PC-9 (cell line): ENCODE results near the gene ELOA. TPM values are rescaled to one million over a fixed set of nuclear protein-coding genes. Genes with fewer than 3 reads are reported as not detected.

ENCODE experiments used
- BruUV-seq: library from RNA; stranded (reverse); fragments of 400-500 nt; replicated peaks from 2 replicates; lab custom pipeline; 2021; lab: Mats Ljungman, UMichigan
- CTCF ChIA-PET: fragments of 300-600 bp; sonication (Branson Sonifier 250); formaldehyde crosslinking; loops from one replicate; lab custom pipeline; 2022; ENCODE audit warnings: antibody characterized with exemption; lab: Charles Lee
- POLR2A ChIA-PET: fragments of 300-600 bp; sonication (Branson Sonifier 250); formaldehyde crosslinking; loops from one replicate; lab custom pipeline; 2022; ENCODE audit warnings: antibody characterized with exemption; ENCODE audit not compliant: unreplicated experiment; lab: Charles Lee
- DNase-seq, 2 experiments: peaks; one replicate each; pipeline versions ENCODE4 v3.0.0 to v3.0.0-alpha.2; 2015 to 2022; ENCODE audit warnings: mixed read lengths in 1 of 2
- H2AFZ ChIP-seq: fragments of 200-600 bp; sonication (generic); 2 replicates; pipeline ENCODE4 v1.8.1; 2017; ENCODE audit warnings: antibody characterized with exemption
- H3F3A ChIP-seq: fragments of 200-600 bp; sonication (generic); 2 replicates; pipeline ENCODE4 v1.8.1; 2017; ENCODE audit warnings: antibody characterized with exemption, mild to moderate bottlenecking, low read depth; ENCODE audit not compliant: insufficient read depth
- H3K27ac ChIP-seq: fragments of 200-600 bp; sonication (generic); 2 replicates; pipeline ENCODE4 v1.6.1; 2016; ENCODE audit warnings: mixed run types
- H3K27me3 ChIP-seq: fragments of 200-600 bp; sonication (generic); 2 replicates; pipeline ENCODE4 v1.6.1; 2016; ENCODE audit warnings: low read depth, mixed run types; ENCODE audit not compliant: insufficient read depth
- H3K36me3 ChIP-seq: fragments of 200-600 bp; sonication (generic); 2 replicates; pipeline ENCODE4 v1.6.1; 2016; ENCODE audit warnings: low read depth, mixed run types
- H3K4me1 ChIP-seq: fragments of 200-600 bp; sonication (generic); replicated peaks from 2 replicates; pipeline ENCODE4 v1.6.1; 2016; ENCODE audit warnings: mixed run types; ENCODE audit not compliant: insufficient read depth
- H3K4me2 ChIP-seq: fragments of 200-600 bp; sonication (generic); 2 replicates; pipeline ENCODE4 v1.6.1; 2017; ENCODE audit warnings: mixed run types
- H3K4me3 ChIP-seq: fragments of 200-600 bp; sonication (generic); 2 replicates; pipeline ENCODE4 v1.6.1; 2016; ENCODE audit warnings: mixed run types
- H3K79me2 ChIP-seq: fragments of 200-600 bp; sonication (generic); 2 replicates; pipeline ENCODE4 v1.6.1; 2017; ENCODE audit warnings: low read depth, mixed run types
- H3K9me2 ChIP-seq: fragments of 200-600 bp; sonication (generic); 2 replicates; pipeline ENCODE4 v1.8.1; 2017; ENCODE audit warnings: mild to moderate bottlenecking; ENCODE audit not compliant: insufficient read depth
- H3K9me3 ChIP-seq: fragments of 200-600 bp; sonication (generic); 2 replicates; pipeline ENCODE4 v1.8.1; 2016; ENCODE audit warnings: low read depth; ENCODE audit not compliant: insufficient read depth
- H4K20me1 ChIP-seq: fragments of 200-600 bp; sonication (generic); 2 replicates; pipeline ENCODE4 v1.8.1; 2017; ENCODE audit not compliant: insufficient read depth
- CTCF ChIP-seq: fragments of 200-600 bp; sonication (generic); conservative IDR thresholded peaks from 2 replicates; pipeline ENCODE4 v1.6.1; 2017; ENCODE audit warnings: mixed run types, antibody characterized with exemption, mild to moderate bottlenecking, moderate library complexity
- EZH2 ChIP-seq: fragments of 200-600 bp; sonication (generic); IDR thresholded peaks from 2 replicates; pipeline ENCODE4 v1.8.0; 2017; ENCODE audit warnings: antibody characterized with exemption, low read depth
- intact Hi-C: fragments of 100-400 bp; cut with micrococcal nuclease; formaldehyde crosslinking; loops from one replicate; pipeline ENCODE4 v1.10.0; 2022; ENCODE audit not compliant: unreplicated experiment
- total RNA-seq: library from RNA; stranded (reverse); gene quantifications from 2 replicates; pipeline ENCODE4 v1.2.3, GENCODE V29; 2021

Gene ELOA
- total RNA-seq, 1 experiment from 2014 or later: 26.2 TPM

- H3K27me3 ChIP-seq: no peaks in the 10 kb centered on the region
- TF ChIP-seq EZH2: no peak
- no peak for TF ChIP-seq CTCF
- no peaks in the 10 kb centered on the region for H3K9me3 ChIP-seq
- CTCF ChIA-PET: no interaction called here
- intact Hi-C loops: loop anchor here (5.0 kb wide), 1 partner anchor 49 kb away; the partner anchor contains the start of gene RPL11
- no peaks in the 10 kb centered on the region for H3K9me2 ChIP-seq
- POLR2A ChIA-PET: interaction anchor here (0.6 kb wide), 1 partner anchor 214 kb away, joined by 19 read pairs; no protein-coding TSS in a partner anchor
- no TSS peak for BruUV-seq
- H4K20me1 ChIP-seq: peaks cover 19% of the 10 kb centered on the region
- H3K36me3 ChIP-seq: no peaks in the 10 kb centered on the region
- H3K27ac ChIP-seq: no peak overlapping the region
- no peak overlapping the region for H3K4me2 ChIP-seq
- no peak overlapping the region for H3K4me3 ChIP-seq
- peaks cover 11% of the 10 kb centered on the region for H3K4me1 ChIP-seq
- H2AFZ ChIP-seq: no peak overlapping the region
- peaks cover 27% of the 10 kb centered on the region for H3K79me2 ChIP-seq
- DNase-seq: no peak
- H3F3A ChIP-seq: peaks cover 15% of the 10 kb centered on the region; the same call in 1 of the 2 replicates
Observed at GRCh38 chr1:23741609-23742008, 1.7 kb upstream of the ELOA start.

- H3K4me1 ChIP-seq: peaks cover 11% of the 10 kb centered on the region
- peak overlapping the region; percentile 29; the same call in 1 of the 2 replicates for H3K27ac ChIP-seq
- ChIA-PET CTCF (no interaction called here), POLR2A (interaction anchor here (0.7 kb wide), 2 partner anchors 50 to 1690 kb away, joined by 3 read pairs; no protein-coding TSS in a partner anchor)
- intact Hi-C loops: loop anchor here (5.0 kb wide), 1 partner anchor 50 kb away; the partner anchor contains the start of gene RPL11
- H3K27me3 ChIP-seq: no peaks in the 10 kb centered on the region
- peaks cover 21% of the 10 kb centered on the region for H4K20me1 ChIP-seq
- peaks cover 15% of the 10 kb centered on the region; the same call in 1 of the 2 replicates for H3F3A ChIP-seq
- TF ChIP-seq CTCF: no peak
- TF ChIP-seq EZH2: no peak
- H3K4me3 ChIP-seq: peak overlapping the region; percentile 66
- peaks cover 39% of the 10 kb centered on the region for H3K79me2 ChIP-seq
- H3K4me2 ChIP-seq: peak overlapping the region; percentile 95
- peak overlapping the region; percentile 89 for H2AFZ ChIP-seq
- no peaks in the 10 kb centered on the region for H3K9me3 ChIP-seq
- no peaks in the 10 kb centered on the region for H3K36me3 ChIP-seq
- TSS peak; percentile 79 for BruUV-seq
- peak in 1 of 2 experiments; percentile 25 for DNase-seq
- no peaks in the 10 kb centered on the region for H3K9me2 ChIP-seq
Observed at GRCh38 chr1:23742670-23743286, 493 bp upstream of the ELOA start.

- Histone ChIP-seq H3K27me3 (no peaks in the 10 kb centered on the region), H3K4me2 (peak overlapping the region; percentile 95; the same call in 1 of the 2 replicates), H4K20me1 (peaks cover 24% of the 10 kb centered on the region), H3K9me3 (no peaks in the 10 kb centered on the region), H2AFZ (no peak overlapping the region), H3K4me3 (peak overlapping the region; percentile 66; the same call in 1 of the 2 replicates), H3K4me1 (peaks cover 11% of the 10 kb centered on the region), H3K36me3 (no peaks in the 10 kb centered on the region), H3F3A (peaks cover 21% of the 10 kb centered on the region; the same call in 1 of the 2 replicates), H3K79me2 (peaks cover 54% of the 10 kb centered on the region), H3K9me2 (no peaks in the 10 kb centered on the region), H3K27ac (no peak overlapping the region)
- ChIA-PET POLR2A (interaction anchor here (0.6 to 0.7 kb wide), 2 partner anchors 34 to 56 kb away, joined by 3 to 8 read pairs; no protein-coding TSS in a partner anchor), CTCF (interaction anchor here (0.6 to 0.7 kb wide), 4 partner anchors 22 to 169 kb away, joined by 3 to 7 read pairs (median 3); no protein-coding TSS in a partner anchor)
- DNase-seq: no peak
- no TSS peak for BruUV-seq
- intact Hi-C loops: no loop called here
- no peak for TF ChIP-seq EZH2
- peak; percentile 56 for TF ChIP-seq CTCF
Observed at GRCh38 chr1:23745515-23745914, 2.2 kb downstream of the ELOA start.
